Stomach (tissue), 4 donors: ENCODE data around the gene PNMA1.

Source experiments
- EP300 ChIP-seq: sonication (generic); formaldehyde crosslinking; IDR thresholded peaks from one replicate; pipeline ENCODE4 v1.6.1; 2017; ENCODE audit warnings: antibody characterized with exemption
- POLR2A ChIP-seq, 4 donors: fragments of 450-650 bp; IDR thresholded peaks; one replicate each; pipeline ENCODE4 v1.6.1; 2016; ENCODE audit warnings: antibody characterized with exemption in 4 of 4, control low read depth in 2 of 4, mild to moderate bottlenecking in 1 of 4, moderate library complexity in 1 of 4
- TF ChIP-seq, protein P1 (sequence below), 7 experiments: fragments of 450-650 bp in 4 of 7; fragments of 200-600 bp in 3 of 7; sonication (generic) in 3 of 7; IDR thresholded peaks; one replicate each; pipeline ENCODE4 v1.5.1; 2016 to 2019; ENCODE audit warnings: antibody characterized with exemption in 7 of 7, control low read depth in 2 of 7, mild to moderate bottlenecking in 1 of 7

DNA sequence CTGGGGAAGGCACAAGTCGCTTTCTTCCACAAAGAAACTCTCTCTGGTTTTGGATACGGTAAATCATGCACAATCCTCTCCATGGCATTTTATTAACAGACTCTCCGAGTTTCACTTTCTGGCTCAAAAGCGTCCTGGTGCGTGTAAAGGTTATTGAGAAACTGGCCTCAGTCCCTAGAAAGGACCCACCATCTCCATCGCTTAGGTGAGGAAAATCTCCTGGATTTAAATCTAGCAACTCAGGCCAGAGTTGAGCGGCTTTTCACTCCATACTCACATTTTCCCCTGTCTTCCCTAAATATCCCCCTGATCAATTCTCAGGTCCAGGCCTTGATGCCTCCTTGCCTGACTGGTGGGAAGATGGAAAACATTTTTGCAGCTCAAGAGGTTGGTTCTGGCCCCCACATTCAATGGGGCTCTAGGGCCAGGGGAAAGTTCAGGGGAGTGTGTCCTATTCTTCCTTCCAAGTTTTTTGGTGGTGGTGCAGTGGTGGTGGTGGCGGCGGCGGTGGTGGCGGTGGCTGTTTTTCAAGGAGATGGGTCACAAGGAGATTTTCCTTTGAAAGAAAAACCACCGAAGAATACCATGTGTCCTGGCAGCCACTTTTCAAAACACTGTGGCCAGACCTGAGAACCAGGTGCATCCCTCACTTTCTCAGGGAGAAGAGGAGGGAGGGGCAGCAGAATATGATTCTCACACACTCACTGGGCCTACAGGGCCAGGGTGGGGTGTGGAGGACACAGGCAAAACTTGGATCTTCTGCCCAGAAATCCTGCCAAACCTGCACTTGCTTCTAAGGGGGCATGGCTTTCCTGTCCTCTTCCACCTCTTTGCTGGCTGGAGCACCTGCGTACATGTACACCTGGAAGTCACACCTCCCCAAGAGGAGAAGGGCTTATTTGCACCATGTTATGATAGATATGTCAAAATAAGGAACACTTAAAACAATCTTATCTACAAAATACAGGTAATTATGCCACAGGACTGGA is 46.7 kb upstream of the PNMA1 start:
- TF ChIP-seq, protein P1, sequence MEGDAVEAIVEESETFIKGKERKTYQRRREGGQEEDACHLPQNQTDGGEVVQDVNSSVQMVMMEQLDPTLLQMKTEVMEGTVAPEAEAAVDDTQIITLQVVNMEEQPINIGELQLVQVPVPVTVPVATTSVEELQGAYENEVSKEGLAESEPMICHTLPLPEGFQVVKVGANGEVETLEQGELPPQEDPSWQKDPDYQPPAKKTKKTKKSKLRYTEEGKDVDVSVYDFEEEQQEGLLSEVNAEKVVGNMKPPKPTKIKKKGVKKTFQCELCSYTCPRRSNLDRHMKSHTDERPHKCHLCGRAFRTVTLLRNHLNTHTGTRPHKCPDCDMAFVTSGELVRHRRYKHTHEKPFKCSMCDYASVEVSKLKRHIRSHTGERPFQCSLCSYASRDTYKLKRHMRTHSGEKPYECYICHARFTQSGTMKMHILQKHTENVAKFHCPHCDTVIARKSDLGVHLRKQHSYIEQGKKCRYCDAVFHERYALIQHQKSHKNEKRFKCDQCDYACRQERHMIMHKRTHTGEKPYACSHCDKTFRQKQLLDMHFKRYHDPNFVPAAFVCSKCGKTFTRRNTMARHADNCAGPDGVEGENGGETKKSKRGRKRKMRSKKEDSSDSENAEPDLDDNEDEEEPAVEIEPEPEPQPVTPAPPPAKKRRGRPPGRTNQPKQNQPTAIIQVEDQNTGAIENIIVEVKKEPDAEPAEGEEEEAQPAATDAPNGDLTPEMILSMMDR (IDR thresholded peaks at IDR 0.05): no peak
- TF ChIP-seq POLR2A (IDR thresholded peaks at IDR 0.05) (no peak), EP300 (no peak)
